GM12864 (cell line): ENCODE measurements around the gene C17orf67.

Source experiments
- DNase-seq: peaks from one replicate; pipeline ENCODE4 v3.0.0-alpha.2; 2011; ENCODE audit warnings: low read depth
- H3K4me3 ChIP-seq: 2 replicates; pipeline ENCODE4 v1.5.1; 2011; ENCODE audit warnings: mild to moderate bottlenecking, low read depth, low read length, control low read depth
- TF ChIP-seq, protein P1 (sequence below): IDR thresholded peaks from 2 replicates; pipeline ENCODE4 v1.5.1; 2011; ENCODE audit warnings: low read depth, mild to moderate bottlenecking, moderate library complexity, low read length, control low read depth, inconsistent platforms; ENCODE audit errors: missing control alignments

Gene C17orf67

DNA sequence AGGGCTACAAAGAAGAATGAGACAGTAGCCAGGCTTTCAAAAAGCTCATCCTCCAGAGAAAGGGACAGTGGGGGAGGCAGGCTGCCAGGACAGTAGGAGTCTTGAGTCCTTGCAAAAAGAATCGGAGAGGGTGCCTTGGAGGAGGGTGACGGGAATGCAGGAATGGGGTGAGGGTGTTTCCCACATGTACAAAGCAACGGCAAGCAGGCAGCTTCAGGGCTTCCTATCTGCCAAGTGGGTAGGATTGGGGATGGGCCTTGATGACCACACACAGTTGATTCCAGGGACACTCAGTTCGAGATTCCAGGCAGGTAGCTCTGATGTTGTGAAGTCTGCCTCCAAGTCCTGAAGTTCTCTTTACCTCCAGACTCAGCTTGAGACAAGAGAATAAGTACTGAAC is 54.4 kb downstream of the C17orf67 start:
- H3K4me3 ChIP-seq: no peak overlapping the region
- no peak for DNase-seq
- TF ChIP-seq, protein P1, sequence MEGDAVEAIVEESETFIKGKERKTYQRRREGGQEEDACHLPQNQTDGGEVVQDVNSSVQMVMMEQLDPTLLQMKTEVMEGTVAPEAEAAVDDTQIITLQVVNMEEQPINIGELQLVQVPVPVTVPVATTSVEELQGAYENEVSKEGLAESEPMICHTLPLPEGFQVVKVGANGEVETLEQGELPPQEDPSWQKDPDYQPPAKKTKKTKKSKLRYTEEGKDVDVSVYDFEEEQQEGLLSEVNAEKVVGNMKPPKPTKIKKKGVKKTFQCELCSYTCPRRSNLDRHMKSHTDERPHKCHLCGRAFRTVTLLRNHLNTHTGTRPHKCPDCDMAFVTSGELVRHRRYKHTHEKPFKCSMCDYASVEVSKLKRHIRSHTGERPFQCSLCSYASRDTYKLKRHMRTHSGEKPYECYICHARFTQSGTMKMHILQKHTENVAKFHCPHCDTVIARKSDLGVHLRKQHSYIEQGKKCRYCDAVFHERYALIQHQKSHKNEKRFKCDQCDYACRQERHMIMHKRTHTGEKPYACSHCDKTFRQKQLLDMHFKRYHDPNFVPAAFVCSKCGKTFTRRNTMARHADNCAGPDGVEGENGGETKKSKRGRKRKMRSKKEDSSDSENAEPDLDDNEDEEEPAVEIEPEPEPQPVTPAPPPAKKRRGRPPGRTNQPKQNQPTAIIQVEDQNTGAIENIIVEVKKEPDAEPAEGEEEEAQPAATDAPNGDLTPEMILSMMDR: no peak

DNA sequence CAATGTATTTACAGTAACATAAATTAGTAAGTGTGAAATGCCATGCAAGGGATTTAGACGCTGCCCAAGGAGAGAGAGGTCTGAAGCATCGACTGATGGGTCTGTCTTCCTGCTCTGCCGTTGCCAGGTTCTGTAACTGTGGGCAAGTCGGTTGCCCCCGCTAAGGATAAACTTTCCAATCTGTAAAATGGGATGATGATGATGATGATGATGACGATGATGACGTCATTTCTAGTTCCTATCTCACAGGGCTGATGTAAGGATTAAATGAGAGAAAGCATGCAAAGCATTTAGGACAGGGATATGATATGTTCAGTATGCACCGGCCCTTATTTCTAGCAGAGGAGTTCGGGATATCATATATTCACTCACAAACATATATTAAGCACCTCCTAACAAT is 54.8 kb downstream of the C17orf67 start:
- no peak for DNase-seq
- TF ChIP-seq, protein P1: no peak
- H3K4me3 ChIP-seq: no peak overlapping the region

DNA sequence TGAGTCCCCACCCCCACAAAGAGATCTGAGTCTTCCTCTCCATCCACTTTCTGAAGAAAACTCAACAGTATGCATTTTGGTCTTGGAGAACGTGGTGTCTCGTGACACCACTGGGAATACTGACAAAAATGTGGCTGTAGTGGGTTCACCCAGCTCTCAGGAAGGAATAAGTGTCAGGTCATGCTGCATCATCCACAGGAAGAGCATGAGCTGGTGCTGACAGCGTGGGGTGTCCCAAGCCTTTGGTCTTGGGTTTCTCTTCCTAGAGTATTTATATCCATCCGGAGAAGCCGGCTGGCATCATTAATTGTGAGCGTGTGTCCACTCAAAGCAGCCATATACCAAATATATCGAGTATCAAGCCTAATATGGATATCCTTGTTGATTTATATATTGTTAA is 55.9 kb downstream of the C17orf67 start:
- TF ChIP-seq, protein P1: no peak
- DNase-seq: no peak
- H3K4me3 ChIP-seq: no peak overlapping the region

DNA sequence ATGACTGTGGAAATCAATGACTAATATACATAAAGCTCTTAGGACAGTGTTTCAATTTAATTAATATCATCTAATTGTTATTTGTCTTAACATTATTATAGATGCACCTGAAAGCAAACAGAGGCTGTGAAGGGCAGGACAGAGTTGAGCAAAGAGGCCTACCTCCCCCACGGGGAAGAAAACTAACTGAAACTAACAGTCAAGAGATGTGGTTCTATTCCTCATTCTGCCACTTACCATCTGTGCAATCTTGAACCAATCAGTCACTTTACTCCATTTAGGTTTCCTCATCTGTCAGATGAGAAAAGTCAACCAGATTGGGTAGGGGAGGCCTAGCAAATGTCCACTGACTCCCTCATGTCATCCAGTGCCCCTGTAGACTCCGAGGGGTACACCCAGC is 59.1 kb downstream of the C17orf67 start:
- TF ChIP-seq, protein P1: no peak
- no peak overlapping the region for H3K4me3 ChIP-seq
- DNase-seq: no peak

DNA sequence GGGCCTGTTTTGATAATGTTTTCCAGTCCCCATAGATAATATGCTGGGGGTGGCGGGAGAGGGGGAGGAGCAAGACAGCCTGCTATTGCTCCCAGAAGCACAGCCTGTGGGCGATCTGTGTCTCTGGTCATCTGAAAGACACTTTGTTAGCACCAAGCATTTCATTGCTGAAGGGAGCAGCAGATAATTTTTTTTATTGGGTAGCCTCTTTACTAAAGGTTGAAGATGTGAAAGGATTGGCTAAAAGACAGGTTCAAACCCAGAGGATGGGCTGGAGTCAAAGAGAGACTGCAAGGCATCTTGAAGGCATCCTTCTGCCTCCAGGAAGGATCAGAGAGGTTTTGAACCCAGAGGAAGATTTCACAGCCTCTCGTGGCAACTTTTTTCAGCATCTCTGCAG is 60.6 kb downstream of the C17orf67 start:
- DNase-seq: no peak
- no peak overlapping the region for H3K4me3 ChIP-seq
- TF ChIP-seq, protein P1: no peak

DNA sequence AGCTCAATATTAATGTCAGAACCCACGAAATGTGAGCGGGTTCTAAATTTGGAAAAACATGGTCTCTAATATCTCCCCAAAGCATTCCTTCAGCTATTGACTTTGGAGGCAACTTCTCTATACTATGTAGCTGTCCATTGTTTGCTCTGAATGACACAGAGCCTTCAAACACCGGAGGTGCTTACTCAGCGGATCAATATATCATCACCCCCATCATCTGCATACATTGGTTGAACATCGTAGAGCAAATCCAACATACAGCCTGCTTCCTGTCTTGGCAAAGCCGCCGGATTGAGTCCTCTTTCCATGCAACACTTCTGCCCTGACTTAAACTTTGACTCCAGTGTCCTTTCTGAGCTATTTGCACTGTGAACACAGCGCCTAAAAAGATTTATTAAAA is 61.3 kb downstream of the C17orf67 start:
- no peak overlapping the region for H3K4me3 ChIP-seq
- TF ChIP-seq, protein P1: no peak
- DNase-seq: no peak

DNA sequence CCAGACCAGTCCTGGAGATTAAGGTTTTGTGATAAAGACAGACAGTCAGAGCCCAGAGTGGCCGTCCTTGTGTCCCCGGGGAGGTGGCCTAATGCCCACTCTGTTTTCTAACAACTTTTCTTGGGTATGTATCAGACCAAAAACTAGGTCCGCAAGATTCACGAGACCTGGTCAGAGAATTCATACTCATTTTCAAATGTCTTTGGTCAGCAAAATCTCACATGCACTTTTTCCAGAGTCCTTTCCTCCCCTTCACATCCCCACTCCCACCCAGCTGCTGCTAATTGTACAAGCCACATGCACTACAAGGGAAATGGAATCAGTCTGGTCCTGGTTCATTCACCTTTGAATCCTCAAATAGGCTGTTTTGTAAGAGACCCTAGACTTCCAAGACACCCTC is 61.7 kb downstream of the C17orf67 start:
- DNase-seq: no peak
- H3K4me3 ChIP-seq: no peak overlapping the region
- TF ChIP-seq, protein P1: no peak
